ENCODE data around the gene STX4.
A peak's percentile ranks its signal among the peaks of the same experiment; 100 is the strongest.

Gene STX4

DNA sequence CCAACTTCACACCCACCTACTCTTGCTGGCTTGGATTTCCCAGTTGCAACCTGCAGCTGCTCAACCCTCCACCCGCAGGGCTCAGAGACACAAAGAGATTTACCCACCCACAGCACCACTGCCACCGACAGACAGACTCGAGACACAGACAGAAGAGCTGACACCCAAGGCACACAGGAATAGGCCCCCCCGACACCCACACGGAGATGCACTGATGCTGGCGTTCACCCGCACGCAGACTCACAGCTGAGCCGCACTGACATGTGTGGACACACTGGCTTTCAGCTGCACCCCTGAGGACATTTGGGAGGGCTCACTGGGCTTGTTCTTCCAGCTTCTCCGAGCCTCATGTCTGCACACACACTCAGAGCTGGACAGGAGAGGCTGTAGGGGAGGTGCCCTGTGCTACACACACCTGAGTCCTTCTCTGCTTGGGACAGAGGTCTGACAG, 31.1 kb upstream of the STX4 start:
- H3K4me1 ChIP-seq (ENCODE audit: control insufficient read depth, insufficient read depth, low read length): peaks cover 24% of the 10 kb centered on the region
- H3K9ac ChIP-seq (ENCODE audit: low read depth, low read length): no peak overlapping the region
- no peaks in the 10 kb centered on the region for H3K27me3 ChIP-seq (ENCODE audit: control insufficient read depth, insufficient read depth, low read length)
- no peak overlapping the region for H3K4me3 ChIP-seq (ENCODE audit: low read length)
- H3K36me3 ChIP-seq (ENCODE audit: insufficient read depth, low read length): no peaks in the 10 kb centered on the region
- H3K9me3 ChIP-seq (replicated peaks; ENCODE audit: low read length): no peaks in the 10 kb centered on the region
- H3K4me2 ChIP-seq (ENCODE audit: low read length): no peak overlapping the region

DNA sequence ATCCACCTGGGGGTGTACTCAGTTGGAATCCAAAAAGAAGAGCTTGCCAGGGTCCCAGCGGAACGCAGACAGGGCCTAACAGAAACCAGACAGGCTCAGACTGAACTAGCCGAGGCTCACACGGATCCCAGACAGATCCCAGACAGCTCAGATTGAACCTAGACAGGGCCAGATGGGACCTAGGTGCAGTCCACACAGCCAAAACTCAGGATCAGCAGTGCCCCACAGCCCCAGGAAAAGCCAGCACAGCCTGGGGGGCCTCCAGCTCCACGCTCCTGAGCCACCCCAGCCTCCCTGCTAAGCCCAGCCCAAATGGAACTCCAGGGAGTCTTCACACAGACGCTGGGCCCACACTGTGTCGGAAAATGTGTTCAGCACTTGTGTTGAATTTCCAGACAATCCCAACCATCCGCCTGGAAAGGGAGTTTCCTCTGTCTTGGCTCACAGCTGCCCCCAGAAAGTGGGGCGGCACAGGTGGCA, 30.5 kb upstream of the STX4 start:
- Histone ChIP-seq H3K4me3 (ENCODE audit: low read length) (no peak overlapping the region), H3K4me1 (ENCODE audit: control insufficient read depth, insufficient read depth, low read length) (peaks cover 21% of the 10 kb centered on the region), H3K9me3 (replicated peaks; ENCODE audit: low read length) (no peaks in the 10 kb centered on the region), H3K27me3 (ENCODE audit: control insufficient read depth, insufficient read depth, low read length) (no peaks in the 10 kb centered on the region), H3K36me3 (ENCODE audit: insufficient read depth, low read length) (no peaks in the 10 kb centered on the region), H3K9ac (ENCODE audit: low read depth, low read length) (no peak overlapping the region), H3K4me2 (ENCODE audit: low read length) (no peak overlapping the region)

DNA sequence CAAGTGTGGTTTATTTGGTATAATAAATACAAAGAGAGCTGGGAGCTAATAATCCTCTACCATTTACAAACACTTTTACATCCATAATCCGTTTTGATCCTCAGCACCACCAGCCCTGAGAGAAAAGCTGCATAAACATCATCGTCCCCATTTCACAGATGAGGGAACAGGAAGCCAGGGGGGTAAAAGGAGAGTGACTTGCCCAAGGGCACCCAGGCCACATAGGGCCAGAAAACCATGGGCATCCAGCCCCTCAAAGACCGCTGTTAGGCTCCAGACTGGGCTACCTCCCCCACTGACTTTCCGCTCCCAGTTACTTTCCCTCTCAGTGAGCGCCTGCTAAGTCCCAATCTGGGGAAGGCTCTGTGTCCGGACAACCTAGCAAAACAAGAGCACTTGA, 29.6 kb upstream of the STX4 start:
- Histone ChIP-seq H3K4me2 (ENCODE audit: low read length) (no peak overlapping the region), H3K36me3 (ENCODE audit: insufficient read depth, low read length) (no peaks in the 10 kb centered on the region), H3K9me3 (replicated peaks; ENCODE audit: low read length) (no peaks in the 10 kb centered on the region), H3K9ac (ENCODE audit: low read depth, low read length) (no peak overlapping the region), H3K27me3 (ENCODE audit: control insufficient read depth, insufficient read depth, low read length) (no peaks in the 10 kb centered on the region), H3K4me1 (ENCODE audit: control insufficient read depth, insufficient read depth, low read length) (peaks cover 19% of the 10 kb centered on the region), H3K4me3 (ENCODE audit: low read length) (no peak overlapping the region)

DNA sequence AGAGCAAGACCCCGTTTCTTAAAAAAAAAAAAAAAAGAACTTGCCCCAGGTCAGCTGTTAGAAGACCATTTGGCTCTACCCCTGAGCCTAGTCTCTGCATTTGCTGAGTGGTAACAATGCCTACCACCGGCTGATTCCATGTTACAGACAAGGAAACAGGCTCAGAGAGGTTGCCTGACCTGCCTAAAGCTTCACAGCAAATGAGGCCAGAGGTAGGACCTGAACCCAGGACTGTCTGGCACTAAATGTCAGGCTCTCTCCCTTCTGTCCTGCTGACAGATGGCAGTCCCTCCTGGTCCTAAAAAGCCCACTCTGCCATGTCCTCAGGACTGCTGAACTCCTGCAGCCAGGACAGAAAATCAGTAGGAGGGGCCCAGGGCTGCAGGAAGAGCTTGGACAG, 28.7 kb upstream of the STX4 start:
- Histone ChIP-seq H3K4me3 (ENCODE audit: low read length) (no peak overlapping the region), H3K4me1 (ENCODE audit: control insufficient read depth, insufficient read depth, low read length) (peaks cover 10% of the 10 kb centered on the region), H3K4me2 (ENCODE audit: low read length) (no peak overlapping the region), H3K36me3 (ENCODE audit: insufficient read depth, low read length) (no peaks in the 10 kb centered on the region), H3K27me3 (ENCODE audit: control insufficient read depth, insufficient read depth, low read length) (no peaks in the 10 kb centered on the region), H3K9ac (ENCODE audit: low read depth, low read length) (no peak overlapping the region), H3K9me3 (replicated peaks; ENCODE audit: low read length) (no peaks in the 10 kb centered on the region)

- no peak overlapping the region for H3K4me3 ChIP-seq (ENCODE audit: low read length)
- H3K27me3 ChIP-seq (ENCODE audit: control insufficient read depth, insufficient read depth, low read length): no peaks in the 10 kb centered on the region
- no peak overlapping the region for H3K9ac ChIP-seq (ENCODE audit: low read depth, low read length)
- no peak overlapping the region for H3K4me2 ChIP-seq (ENCODE audit: low read length)
- no peaks in the 10 kb centered on the region for H3K36me3 ChIP-seq (ENCODE audit: insufficient read depth, low read length)
- H3K9me3 ChIP-seq (replicated peaks; ENCODE audit: low read length): no peaks in the 10 kb centered on the region
- peaks cover 14% of the 10 kb centered on the region for H3K4me1 ChIP-seq (ENCODE audit: control insufficient read depth, insufficient read depth, low read length)
These were observed 27.8 kb upstream of the STX4 start for GRCh38 chr16:31005350-31006085.

- peaks cover 14% of the 10 kb centered on the region for H3K4me1 ChIP-seq (ENCODE audit: control insufficient read depth, insufficient read depth, low read length)
- no peak overlapping the region for H3K4me2 ChIP-seq (ENCODE audit: low read length)
- H3K9ac ChIP-seq (ENCODE audit: low read depth, low read length): no peak overlapping the region
- peaks cover 2% of the 10 kb centered on the region for H3K27me3 ChIP-seq (ENCODE audit: control insufficient read depth, insufficient read depth, low read length)
- no peak overlapping the region for H3K4me3 ChIP-seq (ENCODE audit: low read length)
- H3K36me3 ChIP-seq (ENCODE audit: insufficient read depth, low read length): no peaks in the 10 kb centered on the region
- H3K9me3 ChIP-seq (replicated peaks; ENCODE audit: low read length): no peaks in the 10 kb centered on the region
These were observed 27.3 kb upstream of the STX4 start for GRCh38 chr16:31006086-31006385.

- H3K4me2 ChIP-seq (ENCODE audit: low read length): no peak overlapping the region
- no peaks in the 10 kb centered on the region for H3K36me3 ChIP-seq (ENCODE audit: insufficient read depth, low read length)
- peaks cover 8% of the 10 kb centered on the region for H3K27me3 ChIP-seq (ENCODE audit: control insufficient read depth, insufficient read depth, low read length)
- H3K4me3 ChIP-seq (ENCODE audit: low read length): no peak overlapping the region
- H3K4me1 ChIP-seq (ENCODE audit: control insufficient read depth, insufficient read depth, low read length): peaks cover 14% of the 10 kb centered on the region
- H3K9me3 ChIP-seq (replicated peaks; ENCODE audit: low read length): no peaks in the 10 kb centered on the region
- H3K9ac ChIP-seq (ENCODE audit: low read depth, low read length): no peak overlapping the region
These were observed 26.8 kb upstream of the STX4 start for GRCh38 chr16:31006589-31006988.

DNA sequence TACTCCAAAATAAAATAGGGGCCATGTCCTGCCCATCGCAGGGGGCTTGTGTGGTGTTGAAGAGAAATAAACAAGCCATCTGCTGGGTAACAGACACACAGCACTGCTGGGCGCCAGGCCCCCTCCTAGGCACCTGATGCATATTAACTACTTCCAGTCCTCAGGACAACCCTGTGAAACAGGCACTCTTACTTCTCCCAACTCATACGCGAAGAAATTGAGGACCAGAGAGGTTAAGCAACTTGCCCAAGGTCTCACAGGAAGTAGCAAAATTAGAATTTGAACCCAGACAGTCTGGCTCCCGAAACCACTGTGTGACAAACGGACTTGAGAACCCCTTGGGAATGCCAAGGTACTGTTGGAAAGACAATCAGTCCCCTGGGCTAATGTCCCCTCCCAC, 25.7 kb upstream of the STX4 start:
- H3K4me2 ChIP-seq (ENCODE audit: low read length): peak overlapping the region; percentile 18
- H3K9me3 ChIP-seq (replicated peaks; ENCODE audit: low read length): no peaks in the 10 kb centered on the region
- H3K36me3 ChIP-seq (ENCODE audit: insufficient read depth, low read length): no peaks in the 10 kb centered on the region
- H3K9ac ChIP-seq (ENCODE audit: low read depth, low read length): no peak overlapping the region
- peaks cover 15% of the 10 kb centered on the region for H3K27me3 ChIP-seq (ENCODE audit: control insufficient read depth, insufficient read depth, low read length)
- no peak overlapping the region for H3K4me3 ChIP-seq (ENCODE audit: low read length)
- H3K4me1 ChIP-seq (ENCODE audit: control insufficient read depth, insufficient read depth, low read length): peaks cover 14% of the 10 kb centered on the region

- no peaks in the 10 kb centered on the region for H3K36me3 ChIP-seq (ENCODE audit: insufficient read depth, low read length)
- H3K9me3 ChIP-seq (replicated peaks; ENCODE audit: low read length): no peaks in the 10 kb centered on the region
- H3K4me1 ChIP-seq (ENCODE audit: control insufficient read depth, insufficient read depth, low read length): peaks cover 14% of the 10 kb centered on the region
- H3K4me2 ChIP-seq (ENCODE audit: low read length): peak overlapping the region; percentile 28
- no peak overlapping the region for H3K9ac ChIP-seq (ENCODE audit: low read depth, low read length)
- peaks cover 15% of the 10 kb centered on the region for H3K27me3 ChIP-seq (ENCODE audit: control insufficient read depth, insufficient read depth, low read length)
- H3K4me3 ChIP-seq (ENCODE audit: low read length): no peak overlapping the region
These were observed 25.2 kb upstream of the STX4 start for GRCh38 chr16:31008149-31008548.

DNA sequence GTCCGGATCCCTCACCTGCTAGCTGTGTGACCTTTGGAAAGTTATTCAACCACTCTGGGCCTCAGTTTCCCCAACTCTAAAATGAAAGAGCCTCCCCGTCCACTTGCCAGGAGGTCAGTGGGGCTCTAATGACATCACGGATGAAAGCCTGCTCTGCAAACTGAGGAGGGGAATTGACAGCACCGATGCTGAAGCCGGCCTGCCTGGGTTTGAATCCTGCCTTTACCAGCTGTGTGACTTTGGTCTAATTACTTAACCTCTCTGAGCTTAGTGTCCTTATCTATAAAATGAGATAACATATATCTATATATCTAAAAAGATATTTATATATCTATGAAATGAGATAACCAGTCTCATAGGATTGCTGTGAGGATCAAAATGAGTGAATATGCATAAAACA, 24.8 kb upstream of the STX4 start:
- no peaks in the 10 kb centered on the region for H3K9me3 ChIP-seq (replicated peaks; ENCODE audit: low read length)
- no peak overlapping the region for H3K4me3 ChIP-seq (ENCODE audit: low read length)

GRCh38 chr16:31009120-31009519, 24.2 kb upstream of the STX4 start:
- H3K27me3 ChIP-seq (ENCODE audit: control insufficient read depth, insufficient read depth, low read length): peaks cover 15% of the 10 kb centered on the region
- H3K9ac ChIP-seq (ENCODE audit: low read depth, low read length): no peak overlapping the region
- H3K4me2 ChIP-seq (ENCODE audit: low read length): peak overlapping the region; percentile 59
- no peak overlapping the region for H3K4me3 ChIP-seq (ENCODE audit: low read length)
- no peaks in the 10 kb centered on the region for H3K36me3 ChIP-seq (ENCODE audit: insufficient read depth, low read length)
- no peaks in the 10 kb centered on the region for H3K9me3 ChIP-seq (replicated peaks; ENCODE audit: low read length)
- H3K4me1 ChIP-seq (ENCODE audit: control insufficient read depth, insufficient read depth, low read length): peaks cover 14% of the 10 kb centered on the region

More for the DNA sequence above, 24.8 kb upstream of the STX4 start:
- Histone ChIP-seq H3K36me3 (ENCODE audit: insufficient read depth, low read length) (no peaks in the 10 kb centered on the region), H3K4me2 (ENCODE audit: low read length) (peak overlapping the region; percentile 28), H3K4me1 (ENCODE audit: control insufficient read depth, insufficient read depth, low read length) (peaks cover 14% of the 10 kb centered on the region), H3K27me3 (ENCODE audit: control insufficient read depth, insufficient read depth, low read length) (peaks cover 15% of the 10 kb centered on the region), H3K9ac (ENCODE audit: low read depth, low read length) (no peak overlapping the region)

- H3K9me3 ChIP-seq (replicated peaks; ENCODE audit: low read length): no peaks in the 10 kb centered on the region
- H3K4me2 ChIP-seq (ENCODE audit: low read length): peak overlapping the region; percentile 73
- H3K9ac ChIP-seq (ENCODE audit: low read depth, low read length): no peak overlapping the region
- peaks cover 14% of the 10 kb centered on the region for H3K4me1 ChIP-seq (ENCODE audit: control insufficient read depth, insufficient read depth, low read length)
- peak overlapping the region; percentile 39 for H3K4me3 ChIP-seq (ENCODE audit: low read length)
- no peaks in the 10 kb centered on the region for H3K36me3 ChIP-seq (ENCODE audit: insufficient read depth, low read length)
- peaks cover 15% of the 10 kb centered on the region for H3K27me3 ChIP-seq (ENCODE audit: control insufficient read depth, insufficient read depth, low read length)
These were observed 23.3 kb upstream of the STX4 start for GRCh38 chr16:31009894-31010584.

Measured in skeletal muscle satellite cell (primary cell).